GM18520 (cell line): Measurements from ENCODE around the gene HNRNPL.
A peak's percentile ranks its signal among the peaks of the same experiment; 100 is the strongest.
"Not testable (repeated sequence)": the region's sequence is repeated elsewhere in the genome, so short reads cannot be mapped to it uniquely, and the experiment has no call there.

ENCODE experiments used
- ATAC-seq: cut with Tn5 transposase; IDR thresholded peaks from one replicate; pipeline ENCODE4 v1.9.1; 2021; ENCODE audit not compliant: unreplicated experiment

HNRNPL gene

DNA sequence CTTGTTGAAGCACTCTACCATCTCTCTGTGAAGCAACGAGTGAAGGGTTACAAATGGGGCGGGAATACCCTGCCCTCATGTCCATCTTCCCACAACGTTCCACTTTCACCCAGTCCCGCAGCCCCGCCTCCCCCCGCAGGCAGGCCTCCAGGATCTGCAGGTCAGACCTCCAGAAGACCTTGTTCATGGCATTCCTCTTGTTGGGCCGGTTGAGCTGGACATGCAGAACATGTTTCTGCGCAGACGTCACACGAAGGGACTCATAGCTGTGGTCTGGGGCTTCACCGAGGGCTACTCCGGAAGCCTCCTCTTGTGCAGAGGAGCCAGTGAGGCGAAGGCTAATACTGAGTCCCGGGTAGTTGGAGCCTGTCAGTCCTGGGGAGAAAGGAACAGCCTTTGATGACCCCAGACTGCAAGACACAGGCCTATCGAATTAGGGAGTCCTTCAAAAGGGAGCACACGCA is 18.6 kb downstream of the HNRNPL start:
- peak; percentile 31 for ATAC-seq

DNA sequence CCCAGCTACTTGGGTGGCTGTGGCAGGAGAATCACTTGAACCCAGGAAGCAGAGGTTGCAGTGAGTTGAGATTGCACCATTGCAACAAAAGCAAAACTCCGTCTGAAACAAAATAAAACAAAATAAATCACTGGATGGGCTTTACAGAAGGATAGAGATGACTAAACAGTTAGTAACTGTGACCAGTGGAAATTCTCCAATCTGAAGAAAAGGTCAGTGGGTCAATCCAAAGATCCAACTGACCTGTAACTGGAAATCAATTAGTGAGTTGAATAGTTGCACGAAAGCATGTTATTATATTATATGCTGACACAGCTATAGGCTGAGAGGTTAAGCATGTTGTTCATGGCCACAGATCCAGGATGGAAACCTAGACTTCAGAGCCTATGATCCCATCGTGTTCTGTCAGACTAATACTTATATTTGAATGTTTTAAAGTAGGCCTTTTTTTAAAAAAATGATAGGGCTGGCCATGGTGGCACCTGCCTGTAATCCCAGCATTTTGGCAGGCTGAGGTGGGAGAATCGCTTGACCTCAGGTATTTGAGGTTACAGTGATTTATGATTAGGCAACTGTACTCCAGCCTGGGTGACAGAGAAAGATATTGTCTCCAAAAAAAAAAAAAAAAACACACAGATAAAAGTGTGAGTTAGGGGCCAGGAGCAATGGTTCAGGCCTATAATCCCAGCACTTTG is 19.6 kb downstream of the HNRNPL start:
- no peak for ATAC-seq

DNA sequence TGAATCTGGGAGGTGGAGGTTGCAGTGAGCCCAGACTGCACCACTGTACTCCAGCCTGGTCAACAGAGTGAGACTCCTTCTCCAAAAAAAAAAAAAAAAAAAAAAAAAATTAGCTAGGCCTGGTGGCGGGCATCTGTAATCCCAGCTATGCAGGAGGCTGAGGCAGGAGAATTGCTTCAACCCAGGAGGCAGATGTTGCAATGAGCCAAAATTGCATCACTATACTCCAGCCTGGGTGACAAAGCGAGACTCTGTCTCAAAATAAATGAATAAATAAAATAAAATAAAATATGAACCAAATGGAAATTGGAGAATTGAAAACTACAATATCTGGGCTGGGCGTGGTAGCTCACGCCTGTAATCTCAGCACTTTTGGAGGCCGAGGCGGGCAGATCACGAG is 20.6 kb downstream of the HNRNPL start:
- not testable (repeated sequence) for ATAC-seq

DNA sequence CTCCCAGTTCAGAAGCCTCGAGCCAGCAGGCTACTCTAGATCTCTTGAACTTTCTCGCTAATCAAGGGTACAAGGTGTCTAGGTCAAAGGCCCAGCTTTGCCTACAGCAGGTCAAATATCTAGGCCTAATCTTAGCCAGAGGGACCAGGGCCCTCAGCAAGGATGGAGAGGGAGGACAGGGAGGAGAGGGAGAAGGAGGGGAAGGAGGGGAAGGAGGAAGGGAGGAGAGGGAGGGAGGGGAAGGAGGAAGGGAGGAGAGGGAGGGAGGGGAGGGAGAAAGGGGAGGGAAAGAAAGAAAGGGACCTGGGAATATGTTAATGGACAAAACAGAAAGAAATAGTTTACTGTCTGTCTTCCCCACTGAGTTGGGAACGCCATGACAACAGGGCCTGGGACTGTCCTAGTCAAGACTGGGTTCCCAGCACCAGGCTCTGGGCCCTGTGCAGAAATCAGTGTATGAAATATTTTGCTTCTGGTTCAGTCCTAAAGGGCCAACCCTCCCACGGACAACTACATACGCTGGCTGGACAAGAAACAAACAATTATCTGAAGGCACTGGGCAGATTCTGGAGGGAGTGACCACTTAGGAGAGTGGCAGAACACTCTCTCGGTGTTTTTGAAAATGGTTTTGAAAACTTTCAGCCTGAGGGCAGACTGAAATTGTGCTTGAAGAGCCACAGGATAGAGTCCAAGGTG is 22.8 kb downstream of the HNRNPL start:
- no peak for ATAC-seq

DNA sequence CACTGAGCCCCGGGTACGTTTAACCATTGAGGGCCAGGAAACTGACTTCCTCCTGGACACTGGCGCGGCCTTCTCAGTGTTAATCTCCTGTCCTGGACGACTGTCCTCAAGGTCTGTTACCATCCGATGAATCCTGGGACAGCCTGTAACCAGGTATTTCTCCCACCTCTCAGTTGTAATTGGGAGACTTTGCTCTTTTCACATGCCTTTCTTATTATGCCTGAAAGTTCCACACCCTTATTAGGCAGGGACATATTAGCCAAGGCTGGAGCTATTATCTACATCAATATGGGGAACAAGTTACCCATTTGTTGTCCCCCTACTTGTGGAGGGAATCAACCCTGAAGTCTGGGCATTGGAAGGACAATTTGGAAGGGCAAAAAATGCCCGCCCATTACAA is 23.9 kb downstream of the HNRNPL start:
- ATAC-seq, result not testable (repeated sequence)

DNA sequence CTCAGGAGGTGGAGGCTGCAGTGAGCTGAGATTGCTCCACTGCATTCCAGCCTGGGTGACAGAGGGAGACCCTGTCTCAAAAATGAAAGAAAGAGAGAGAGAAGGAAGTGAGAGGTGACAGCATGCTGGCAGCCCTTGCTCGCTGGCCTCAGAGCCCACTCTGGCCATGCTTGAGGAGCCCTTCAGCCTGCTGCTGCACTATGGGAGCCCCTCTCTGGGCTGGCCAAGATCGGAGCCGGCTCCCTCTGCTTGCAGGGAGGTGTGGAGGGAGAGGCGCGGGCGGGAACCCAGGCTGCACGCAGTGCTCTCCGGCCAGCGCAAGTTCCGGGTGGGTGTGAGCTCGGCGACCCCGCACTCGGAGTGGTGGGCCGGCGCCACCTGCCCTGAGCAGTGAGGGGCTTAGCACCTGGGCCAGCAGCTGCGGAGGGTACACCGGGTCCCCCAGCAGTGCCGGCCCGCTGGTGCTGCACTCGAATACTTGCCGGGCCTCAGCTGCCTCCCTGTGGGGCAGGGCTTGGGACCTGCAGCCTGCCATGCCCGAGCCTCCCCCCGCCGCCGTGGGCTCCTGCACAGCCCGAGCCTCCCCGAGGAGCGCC is 28.5 kb downstream of the HNRNPL start:
- not testable (repeated sequence) for ATAC-seq

DNA sequence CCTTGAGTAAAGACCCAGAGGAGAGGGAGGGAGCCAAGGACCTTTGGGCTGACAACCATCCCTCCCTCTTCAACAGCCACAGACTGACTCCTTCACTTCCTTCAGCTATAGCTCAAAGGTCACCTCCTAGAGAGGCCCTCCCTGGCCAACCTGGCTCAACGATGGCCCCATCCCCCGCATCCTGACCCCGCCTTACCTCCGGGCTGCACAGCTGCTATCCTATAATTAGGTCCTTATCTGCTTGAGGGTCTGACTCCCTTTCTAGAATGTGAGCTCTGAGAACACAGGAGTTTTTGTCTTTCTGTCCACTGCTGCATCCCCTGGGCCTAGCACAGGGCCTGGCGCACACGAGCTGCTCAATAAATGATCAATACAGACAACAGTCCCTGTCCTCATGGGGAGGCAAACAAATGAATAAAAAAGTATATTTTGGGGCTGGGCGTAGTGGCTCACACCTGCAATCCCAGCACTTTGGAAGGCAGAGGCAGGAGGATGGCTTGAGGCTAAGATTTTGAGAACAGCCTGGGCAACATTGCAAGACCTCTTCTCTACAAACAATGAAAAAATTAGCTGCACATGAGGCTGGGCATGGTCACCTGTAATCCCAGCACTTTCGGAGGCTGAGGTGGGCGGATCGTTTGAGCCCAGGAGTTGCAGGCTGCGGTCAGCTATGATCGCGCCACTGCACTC is 30.4 kb downstream of the HNRNPL start:
- ATAC-seq, result no peak

DNA sequence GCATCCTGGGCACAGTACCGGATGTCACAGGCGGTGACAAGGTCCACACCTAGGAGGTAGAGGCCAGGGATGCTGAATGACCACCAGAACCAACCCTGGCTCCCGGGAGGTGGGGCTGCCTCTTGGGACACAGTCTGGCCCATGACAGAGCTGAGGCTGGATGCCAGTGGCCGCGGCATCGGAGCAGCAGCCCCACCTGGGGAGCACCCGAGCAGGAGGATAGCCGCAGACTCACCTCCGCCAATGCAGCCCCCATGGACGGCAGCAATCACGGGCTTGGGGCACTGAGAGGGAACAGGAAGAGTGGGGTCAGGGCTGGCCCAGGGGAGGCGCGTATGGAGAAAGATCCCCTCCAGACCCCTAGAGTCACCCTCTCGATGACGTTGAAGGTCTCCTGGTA is 32.7 kb downstream of the HNRNPL start:
- ATAC-seq, result no peak

DNA sequence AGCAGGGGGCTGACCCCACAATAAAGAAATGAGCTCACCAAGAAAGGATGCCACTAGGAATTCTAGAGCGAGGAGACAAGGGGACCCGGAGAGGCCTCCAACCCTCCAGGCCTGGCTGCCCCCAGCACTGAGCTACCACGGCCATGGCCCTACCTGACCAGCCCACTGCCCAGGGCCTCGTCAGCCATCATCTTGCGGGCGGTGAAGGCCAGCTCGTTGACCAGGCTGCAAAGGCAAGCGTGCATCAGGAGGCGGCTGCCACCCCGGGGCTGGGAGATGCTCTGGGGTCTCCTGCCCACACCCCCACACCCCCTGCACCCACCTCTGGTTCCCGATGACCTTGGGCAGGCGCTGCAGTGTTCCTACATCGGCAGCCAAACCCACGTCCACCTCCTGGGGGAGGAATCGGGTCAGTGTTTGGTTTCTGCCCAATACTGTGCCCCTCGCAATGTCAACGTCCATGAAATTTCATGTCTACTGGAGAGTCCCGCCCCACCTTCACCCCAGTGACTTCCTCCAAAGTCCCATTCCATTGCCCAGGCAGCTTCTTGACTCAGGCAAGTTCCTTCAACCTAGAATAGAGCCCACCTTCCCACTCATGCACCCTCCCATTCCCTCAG is 33.5 kb downstream of the HNRNPL start:
- no peak for ATAC-seq

DNA sequence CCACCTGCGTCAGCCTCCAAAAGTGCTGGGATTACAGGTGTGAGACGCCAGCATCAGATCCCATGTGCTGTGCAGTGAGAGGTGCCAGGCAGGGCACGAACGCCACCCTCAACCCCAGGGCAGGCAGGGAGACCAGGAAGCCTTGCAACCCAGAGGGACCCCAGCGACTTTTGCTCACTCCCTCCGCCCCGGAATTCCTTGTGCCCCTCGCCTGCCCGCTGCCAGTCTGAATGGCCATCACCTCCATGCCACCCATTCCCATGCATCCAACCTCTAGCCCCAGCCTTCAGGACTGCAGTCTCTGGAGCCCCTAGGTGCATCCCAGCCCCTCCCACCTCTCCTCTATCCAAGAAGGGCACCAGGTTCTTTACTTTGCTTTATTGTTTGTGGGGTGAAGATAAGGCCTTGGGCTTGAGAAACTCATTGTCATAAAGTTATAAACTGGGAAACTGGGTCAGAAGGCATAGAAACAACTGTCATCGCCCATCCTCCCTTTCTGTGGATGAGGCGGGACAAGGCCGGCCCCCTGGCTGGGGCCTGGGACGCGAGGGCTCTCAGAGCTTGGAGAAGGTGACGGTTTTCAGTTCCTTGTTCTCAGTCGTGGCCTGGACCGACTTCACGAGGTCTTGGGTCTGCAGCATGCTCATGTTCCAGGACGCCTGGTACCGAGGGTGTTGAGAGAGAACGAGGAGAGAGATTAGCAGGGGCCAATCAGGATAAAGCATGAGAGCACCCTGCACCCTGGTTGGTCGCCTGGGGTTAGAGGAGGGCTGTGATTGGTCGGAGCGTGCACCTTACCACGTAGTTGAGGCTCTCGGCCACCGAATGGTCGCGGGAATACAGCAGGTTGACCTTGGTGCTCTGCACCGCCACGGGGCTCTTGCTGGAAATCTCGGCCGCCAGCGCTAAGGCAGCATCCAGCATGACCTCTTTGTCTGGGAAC is 34.5 kb downstream of the HNRNPL start:
- no peak for ATAC-seq

DNA sequence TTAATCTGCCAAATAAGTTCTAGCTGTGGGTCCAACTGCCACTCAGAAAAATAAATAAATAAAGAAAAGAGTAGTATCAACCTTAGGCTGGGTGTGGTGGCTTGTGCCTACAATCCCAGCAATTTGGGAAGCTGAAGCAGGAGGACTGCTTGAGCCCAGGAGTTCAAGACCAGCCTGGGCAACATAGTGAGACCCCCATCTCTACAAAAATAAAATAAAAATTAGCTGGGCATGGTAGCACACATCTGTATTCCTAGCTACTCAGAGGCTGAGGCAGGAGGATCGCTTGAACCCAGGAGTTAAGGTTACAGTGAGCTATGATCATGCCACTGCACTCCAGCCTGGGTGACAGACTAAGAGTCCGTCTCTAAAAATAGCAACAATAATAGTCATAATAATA is 35.9 kb downstream of the HNRNPL start:
- ATAC-seq, result not testable (repeated sequence)

DNA sequence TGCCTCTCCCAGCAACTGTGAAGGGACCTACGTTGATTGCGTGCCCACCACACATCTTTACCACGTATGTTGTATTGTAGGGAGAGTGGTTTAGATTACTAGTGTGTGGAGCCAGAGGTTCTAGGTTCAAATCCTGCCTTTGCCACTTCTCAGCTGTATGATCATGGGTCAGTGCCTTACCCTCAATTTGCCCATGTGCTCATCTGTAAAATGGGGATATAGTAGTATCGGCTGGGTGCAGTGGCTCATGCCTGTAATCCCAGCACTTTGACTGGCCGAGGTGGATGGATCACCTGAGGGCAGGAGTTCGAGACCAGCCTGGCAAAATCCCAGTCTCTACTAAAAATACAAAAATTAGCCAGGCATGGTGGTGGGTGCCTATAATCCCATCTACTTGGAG is 36.5 kb downstream of the HNRNPL start:
- no peak for ATAC-seq

DNA sequence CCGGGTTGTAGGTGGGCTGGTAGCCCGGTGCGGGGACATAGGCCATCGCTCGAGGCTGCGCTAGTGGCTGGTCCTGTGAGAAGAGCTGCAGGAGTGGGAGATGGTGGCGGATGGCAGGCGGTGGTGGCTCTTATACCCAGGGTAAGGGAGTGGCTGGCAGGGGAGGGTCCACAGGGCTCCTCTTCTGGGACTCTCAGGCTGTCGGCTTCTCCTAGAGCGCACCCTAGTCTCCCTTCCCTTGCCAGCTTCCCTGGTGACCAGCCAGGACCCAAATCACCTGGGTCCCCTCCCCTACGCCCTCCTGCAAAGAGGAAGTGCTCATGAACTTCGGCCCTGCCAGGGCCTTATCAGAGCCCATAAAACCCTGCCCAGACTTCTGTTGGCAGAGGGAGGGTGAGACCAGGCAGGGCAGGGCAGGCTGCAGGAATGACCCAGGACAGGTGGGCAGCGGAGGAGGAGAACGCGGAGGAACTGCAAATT is 36.9 kb downstream of the HNRNPL start, which contains the start of gene LGALS4:
Gene LGALS4 (minus strand): TSS at position 105 of the 480 bp plus-strand sequence. CDS start 59 bp downstream, at position 46.
- no peak for ATAC-seq

DNA sequence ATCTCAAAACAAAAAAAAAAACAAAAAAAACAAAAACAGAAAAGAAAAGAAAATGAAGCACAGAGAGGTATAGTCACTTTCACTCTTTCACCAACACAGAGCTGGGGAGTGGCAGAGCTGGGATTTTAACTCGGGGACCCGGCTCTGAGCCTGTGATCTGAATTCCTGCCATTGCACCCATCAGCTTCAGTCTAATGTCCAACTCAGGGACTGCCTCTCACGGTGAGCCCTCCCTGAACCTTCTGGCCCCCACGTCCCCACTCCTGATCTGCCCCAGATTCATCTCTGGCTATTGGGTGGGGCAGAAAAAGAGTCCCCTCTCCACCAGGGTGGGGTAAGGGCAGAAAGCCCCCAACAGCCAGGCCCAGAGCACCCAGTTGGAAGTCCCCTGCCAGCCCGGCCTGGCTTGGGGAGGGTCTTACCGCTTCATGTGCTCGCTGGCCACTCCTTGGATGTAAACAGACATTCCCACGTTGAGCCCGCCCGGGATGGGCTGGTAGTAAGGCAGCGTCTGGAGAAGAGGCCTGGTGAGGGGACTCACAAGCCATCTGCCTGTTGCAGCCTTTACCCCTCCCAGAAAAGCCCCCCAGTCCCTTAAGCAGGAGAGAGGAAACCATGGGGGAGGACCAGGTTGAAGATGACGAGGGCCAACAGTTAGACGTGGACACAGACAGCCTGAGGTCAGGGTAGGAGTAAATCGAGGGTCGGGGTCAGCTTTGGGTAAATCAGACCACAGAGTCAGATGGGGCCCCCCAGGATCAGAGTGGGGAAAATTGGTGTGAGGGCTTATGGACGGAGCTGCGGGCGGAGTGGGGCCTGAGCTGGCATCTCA is 37.6 kb downstream of the HNRNPL start:
- no peak for ATAC-seq

DNA sequence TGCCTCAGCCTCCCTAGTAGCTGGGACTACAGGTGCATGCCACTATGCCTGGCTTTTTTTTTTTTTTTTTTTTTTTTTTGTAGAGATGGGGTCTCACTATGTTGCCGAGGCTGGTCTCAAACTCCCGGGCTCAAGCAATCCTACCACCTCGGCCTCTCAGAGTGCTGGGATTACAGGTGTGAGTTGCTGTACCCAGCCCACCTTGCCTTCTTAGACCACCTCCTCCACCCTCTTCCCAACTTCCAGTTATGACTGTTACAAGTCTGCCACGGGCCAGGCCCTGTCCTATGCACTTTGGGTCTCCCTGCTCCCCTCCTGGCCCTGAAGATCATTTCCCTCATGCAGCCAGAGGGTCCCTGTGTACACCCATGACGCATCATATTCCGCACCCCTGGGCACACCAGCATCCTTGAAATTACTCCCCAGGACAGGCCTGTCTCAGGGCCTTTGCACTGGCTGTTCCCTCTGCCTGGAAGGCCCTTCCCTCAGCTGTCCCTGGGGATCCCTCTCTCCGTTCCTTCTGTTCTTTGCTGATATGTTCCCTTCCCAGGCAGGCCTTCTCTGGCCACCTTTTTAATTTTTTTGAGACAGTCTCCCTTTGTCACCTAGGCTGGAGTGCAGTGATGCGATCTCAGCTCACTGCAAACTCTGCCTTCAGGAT is 40.1 kb downstream of the HNRNPL start:
- no peak for ATAC-seq

DNA sequence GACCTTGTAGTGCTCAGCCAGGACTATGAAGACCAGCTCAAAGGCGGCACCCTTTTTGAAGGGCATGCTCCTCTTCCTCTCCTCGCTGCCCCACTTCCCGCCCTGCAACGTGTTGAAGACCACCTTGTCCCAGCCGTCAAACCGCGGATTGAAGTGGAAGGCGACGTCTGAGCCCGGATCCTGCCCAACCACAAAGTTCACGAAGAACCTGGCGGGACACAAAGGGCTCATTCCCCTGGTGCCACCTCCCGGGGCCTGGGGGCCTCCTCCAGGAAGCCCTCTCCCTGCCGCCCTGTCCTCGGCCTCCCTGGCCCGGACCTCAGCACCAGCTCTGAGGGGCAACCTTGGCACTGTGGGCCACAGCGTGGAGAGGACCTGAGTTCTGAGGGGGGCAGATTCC is 41.0 kb downstream of the HNRNPL start:
- ATAC-seq, result no peak

DNA sequence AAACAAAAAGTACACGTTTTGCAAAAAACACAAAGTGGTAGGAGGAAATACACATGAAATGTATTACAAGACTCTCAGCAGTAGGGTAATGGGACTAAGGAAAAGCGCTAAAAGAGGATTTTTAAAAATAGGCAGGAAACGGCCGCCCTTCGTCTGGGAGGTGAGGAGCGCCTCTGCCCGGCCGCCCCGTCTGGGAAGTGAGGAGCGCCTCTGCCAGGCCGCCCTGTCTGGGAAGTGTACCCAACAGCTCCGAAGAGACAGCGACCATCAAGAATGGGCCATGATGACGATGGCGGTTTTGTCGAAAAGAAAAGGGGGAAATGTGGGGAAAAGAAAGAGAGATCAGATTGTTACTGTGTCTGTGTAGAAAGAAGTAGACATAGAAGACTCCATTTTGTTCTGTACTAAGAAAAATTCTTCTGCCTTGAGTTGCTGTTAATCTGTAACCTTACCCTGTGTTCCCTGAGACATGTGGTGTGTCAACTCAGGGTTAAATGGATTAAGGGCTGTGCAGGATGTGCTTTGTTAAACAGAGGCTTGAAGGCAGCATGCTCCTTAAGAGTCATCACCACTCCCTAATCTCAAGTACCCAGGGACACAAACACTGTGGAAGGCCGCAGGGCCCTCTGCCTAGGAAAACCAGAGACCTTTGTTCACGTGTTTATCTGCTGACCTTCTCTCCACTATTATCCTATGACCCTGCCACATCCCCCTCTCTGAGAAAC is 42.2 kb downstream of the HNRNPL start:
- not testable (repeated sequence) for ATAC-seq

DNA sequence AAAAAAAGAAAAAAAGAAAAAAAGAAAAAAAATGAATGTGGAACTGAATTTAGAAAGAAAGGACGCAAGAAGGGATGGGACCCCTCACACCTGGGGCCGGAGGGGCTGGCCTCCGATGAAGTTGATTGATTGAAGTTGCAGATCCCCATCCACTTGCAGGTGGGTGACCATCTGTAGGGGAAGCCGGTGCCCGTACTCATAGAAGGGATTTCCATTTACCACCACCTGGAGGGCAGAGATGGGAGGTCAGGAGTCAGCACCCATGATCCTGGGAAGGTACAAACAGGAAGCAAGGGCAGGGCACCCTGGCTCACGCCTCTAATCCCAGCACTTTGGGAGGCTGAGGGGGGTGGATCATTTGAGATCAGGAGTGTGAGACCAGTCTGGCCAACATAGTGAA is 43.4 kb downstream of the HNRNPL start:
- no peak for ATAC-seq
